Measurements from ENCODE around the gene SNX8. TPM values are rescaled to one million over a fixed set of nuclear protein-coding genes. Genes with fewer than 3 reads are reported as not detected.

SNX8 gene
- total and polyA plus RNA-seq, 9 of the 15 experiments (the other 6 are each of a cell fraction or from before 2014, with no cell fraction given), result 2.7 to 51.6 (median 16.9) TPM

DNA sequence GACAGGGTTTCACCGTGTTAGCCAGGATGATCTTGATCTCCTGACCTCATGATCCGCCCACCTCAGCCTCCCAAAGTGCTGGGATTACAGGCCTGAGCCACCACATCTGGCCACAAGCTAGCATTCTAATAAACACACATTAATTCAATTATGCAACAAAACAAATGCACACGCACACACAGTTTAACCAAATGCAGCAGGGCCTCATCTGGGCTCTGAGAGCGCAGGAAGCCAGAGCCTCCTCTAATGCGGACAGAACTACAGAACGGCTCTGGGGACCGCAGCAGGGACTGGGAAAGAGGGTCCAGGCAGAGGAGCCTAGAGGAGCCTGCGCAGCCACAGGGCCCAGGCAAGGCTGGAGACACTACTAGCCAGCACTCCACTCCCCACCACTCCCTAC, 85.3 kb downstream of the SNX8 start:
- Histone ChIP-seq H3K36me3 (ENCODE audit: control insufficient read depth, insufficient read depth, low read length) (peaks cover 63% of the 10 kb centered on the region; the same call in 2 of the 3 replicates), H4K20me1 (replicated peaks; ENCODE audit: control insufficient read depth, insufficient read depth, low read length) (peaks cover 2% of the 10 kb centered on the region; the same call in 1 of the 2 replicates), H3K9ac (ENCODE audit: insufficient read depth in 1 of 2, low read depth in 2 of 2, low read length in 2 of 2) (peak overlapping the region in 1 of 2 experiments; percentile 24; a peak in 1 of 4 replicates), H2AFZ (ENCODE audit: low read depth, low read length) (no peak overlapping the region), H3K27me3 (ENCODE audit: control insufficient read depth in 2 of 2, insufficient read depth in 2 of 2, low read length in 2 of 2) (no peaks in the 10 kb centered on the region), H3K27ac (ENCODE audit: extremely low read depth, low read depth, low read length) (no peak overlapping the region), H3K4me1 (replicated peaks in 1 of 2; ENCODE audit: control insufficient read depth in 2 of 2, insufficient read depth in 2 of 2, low read length in 2 of 2) (peaks cover 3 to 17% of the 10 kb centered on the region in 2 experiments; a peak in 3 of 5 replicates), H3K4me3 (no peak overlapping the region), H3K4me2 (ENCODE audit: insufficient read depth, low read length) (no peak overlapping the region), H3K9me1 (ENCODE audit: control insufficient read depth, insufficient read depth, low read length) (no peaks in the 10 kb centered on the region), H3K9me3 (replicated peaks; ENCODE audit: control insufficient read depth, insufficient read depth, low read depth, low read length) (no peaks in the 10 kb centered on the region), H3K79me2 (ENCODE audit: control insufficient read depth, insufficient read depth, low read length) (peaks cover 47% of the 10 kb centered on the region)
- FAIRE-seq, result no peak
- 82% methylated on average over 8 of the region's 8 CpGs for WGBS (ENCODE audit: insufficient coverage, low coverage, missing lambda C conversion rate)
- CTCF ChIA-PET (ENCODE audit: low intra/inter-chr PET ratio), result no interaction called here
- no peak for ATAC-seq
- BruUV-seq (replicated peaks), result no TSS peak
- POLR2A ChIA-PET, result interaction anchor here (0.6 kb wide), 1 partner anchor 119 kb away, joined by 3 read pairs; no protein-coding TSS in a partner anchor
- no peak for DNase-seq (ENCODE audit: extremely low read depth in 1 of 4, low spot score in 3 of 4)
- in situ Hi-C loops (cut with MboI), result no loop called here
- no peak for TF ChIP-seq ERF (CRISPR knock-in tag; IDR thresholded peaks at IDR 0.05)
- TF ChIP-seq PCBP2 (IDR thresholded peaks at IDR 0.05; ENCODE audit: low read depth, low read length, poor library complexity, severe bottlenecking), result no peak
- TF ChIP-seq KLF10 (CRISPR knock-in tag; IDR thresholded peaks at IDR 0.05), result no peak
- TF ChIP-seq ZNF324 (CRISPR knock-in tag; IDR thresholded peaks at IDR 0.05), result no peak
- TF ChIP-seq, protein P1, sequence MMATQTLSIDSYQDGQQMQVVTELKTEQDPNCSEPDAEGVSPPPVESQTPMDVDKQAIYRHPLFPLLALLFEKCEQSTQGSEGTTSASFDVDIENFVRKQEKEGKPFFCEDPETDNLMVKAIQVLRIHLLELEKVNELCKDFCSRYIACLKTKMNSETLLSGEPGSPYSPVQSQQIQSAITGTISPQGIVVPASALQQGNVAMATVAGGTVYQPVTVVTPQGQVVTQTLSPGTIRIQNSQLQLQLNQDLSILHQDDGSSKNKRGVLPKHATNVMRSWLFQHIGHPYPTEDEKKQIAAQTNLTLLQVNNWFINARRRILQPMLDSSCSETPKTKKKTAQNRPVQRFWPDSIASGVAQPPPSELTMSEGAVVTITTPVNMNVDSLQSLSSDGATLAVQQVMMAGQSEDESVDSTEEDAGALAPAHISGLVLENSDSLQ (IDR thresholded peaks at IDR 0.05), result no peak
- intact Hi-C loops (cut with micrococcal nuclease), result no loop called here

Measured in K562 (cell line).